GM12874 (cell line): ENCODE results near the gene BRD4.

Experiments used
- CTCF ChIP-seq: IDR thresholded peaks from 2 replicates; pipeline ENCODE4 v1.5.1; 2011; ENCODE audit warnings: low read depth, mild to moderate bottlenecking, control low read depth, low read length, moderate library complexity; ENCODE audit not compliant: insufficient read depth

BRD4 gene

GRCh38 chr19:15213715-15214381 is 118.5 kb downstream of the BRD4 start:
- no peak for TF ChIP-seq CTCF

DNA sequence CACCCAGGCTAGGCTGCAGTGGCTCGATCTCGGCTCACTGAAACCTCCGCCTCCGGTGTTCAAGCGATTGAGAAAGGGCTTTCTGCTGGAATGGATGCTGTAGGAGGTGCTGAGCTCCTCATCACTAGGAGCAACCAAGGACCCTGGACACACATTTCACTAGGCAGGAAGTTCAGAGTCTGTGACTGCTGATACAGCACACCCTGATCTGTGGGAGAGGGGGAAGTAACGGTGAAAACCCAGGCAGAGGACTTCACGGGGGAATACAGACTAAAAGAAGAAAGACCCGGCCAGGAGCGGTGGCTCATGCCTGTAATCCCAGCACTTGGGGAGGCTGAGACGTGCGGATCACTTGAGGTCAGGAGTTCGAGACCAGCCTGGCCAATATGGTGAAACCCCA is 119.6 kb downstream of the BRD4 start:
- TF ChIP-seq CTCF = no peak

- no peak for TF ChIP-seq CTCF
Measured at GRCh38 chr19:15210323-15210781, 122.0 kb downstream of the BRD4 start.

DNA sequence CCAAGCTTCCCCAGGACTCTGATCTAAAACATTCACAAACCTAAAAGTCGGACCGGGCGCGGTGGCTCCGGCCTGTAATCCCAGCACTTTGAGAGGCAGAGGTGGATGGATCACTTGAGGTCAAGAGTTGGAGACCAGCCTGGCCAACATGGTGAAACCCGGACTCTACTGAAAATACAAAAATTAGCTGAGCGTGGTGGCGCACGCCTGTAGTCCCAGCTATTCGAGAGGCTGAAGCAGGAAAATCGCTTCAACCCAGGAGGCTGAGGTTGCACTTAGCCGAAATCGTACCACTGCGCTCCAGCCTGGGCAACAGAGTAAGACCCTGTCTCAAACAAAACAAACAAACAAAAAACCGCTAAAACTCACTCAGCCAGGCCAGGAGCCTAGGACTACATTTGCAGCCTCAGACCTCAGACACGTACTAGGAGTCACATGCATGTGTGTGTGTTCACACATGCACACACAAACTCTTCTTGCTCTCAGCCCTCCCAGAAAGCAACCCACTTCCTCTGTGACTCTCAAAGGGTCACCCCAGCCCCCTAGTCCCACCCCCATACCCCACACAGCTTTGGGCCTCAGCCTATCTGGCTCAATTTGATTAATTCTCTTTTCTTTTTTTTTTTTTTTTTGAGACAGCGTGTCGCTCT is 130.8 kb downstream of the BRD4 start:
- TF ChIP-seq CTCF = no peak

GRCh38 chr19:15200553-15201364 is 131.6 kb downstream of the BRD4 start, which contains the start of gene NOTCH3:
Gene NOTCH3 (minus strand): TSS chr19:15200995. CDS start chr19:15200905, 90 bp downstream.
- TF ChIP-seq CTCF = no peak

DNA sequence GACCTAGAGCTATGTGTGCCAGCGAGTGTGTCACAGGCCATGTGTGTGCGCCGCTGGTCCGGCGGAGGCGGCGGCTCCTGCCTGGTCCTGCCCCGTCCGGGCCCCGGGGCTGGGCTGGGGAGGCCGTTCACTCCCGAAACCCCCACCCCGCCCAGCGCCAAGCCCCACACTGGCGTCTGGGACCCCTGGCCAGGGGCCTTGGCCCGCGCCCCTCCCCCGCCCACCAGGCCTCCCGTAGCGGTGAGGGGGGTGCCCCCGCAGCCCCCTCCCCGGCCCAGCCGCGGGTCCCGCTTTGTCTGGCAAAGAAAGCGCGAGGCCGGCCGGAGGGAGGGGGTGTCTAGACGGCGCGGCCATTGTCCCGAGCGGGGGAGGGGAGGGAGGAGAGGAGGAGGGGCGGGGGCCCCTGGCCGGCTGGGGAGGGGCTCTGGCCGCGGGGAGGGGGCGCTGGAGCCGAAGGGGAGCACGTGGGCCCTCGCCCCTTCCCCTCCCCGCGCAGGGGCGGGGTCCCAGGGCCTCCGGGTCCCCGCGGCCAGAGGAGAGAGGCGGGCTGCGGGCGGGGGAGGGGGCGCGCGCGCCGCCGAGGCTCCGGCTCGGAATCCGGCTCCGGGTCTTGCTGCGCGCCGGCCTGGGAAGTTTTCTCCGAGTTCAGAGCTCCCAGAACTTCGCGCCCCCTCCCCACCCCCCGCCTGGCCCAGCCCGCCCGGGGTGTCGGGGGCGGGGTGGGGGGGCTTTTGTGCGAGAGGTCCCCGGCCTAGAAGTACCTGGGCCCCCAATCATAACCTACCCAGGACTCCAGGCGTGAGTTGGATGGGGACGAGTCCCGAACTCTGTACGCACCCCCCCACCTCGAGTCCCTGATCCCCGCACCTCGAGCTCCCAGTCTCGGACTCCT is 132.4 kb downstream of the BRD4 start:
- no peak for TF ChIP-seq CTCF
